Activated CD4-positive, alpha-beta T cell treated with anti-CD3 and anti-CD28 coated beads, Interleukin-2, amount 50 U/mL, for 16 hours (primary cell): ENCODE measurements around the gene FBXL17.

ENCODE experiments used
- DNase-seq: peaks from one replicate; pipeline ENCODE4 v3.0.0-alpha.2; 2020

FBXL17 gene

DNA sequence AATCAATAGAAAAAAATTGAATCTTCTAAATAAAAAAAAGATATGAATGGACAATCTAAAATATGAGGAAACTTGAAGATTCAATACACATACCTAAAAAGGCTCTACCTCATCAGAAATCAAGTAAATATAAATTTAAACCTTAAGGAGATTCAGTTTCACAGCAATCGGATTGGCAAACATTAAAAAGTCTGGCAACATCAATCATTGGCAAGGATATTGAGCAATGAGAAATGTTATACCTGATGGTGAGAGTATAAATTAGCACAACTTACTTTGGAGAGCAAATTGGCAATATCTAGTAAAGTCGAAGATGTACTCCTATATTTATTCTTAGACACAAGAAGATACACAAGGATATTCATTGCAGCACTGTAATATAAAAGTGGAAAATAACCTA is 436.8 kb downstream of the FBXL17 start:
- no peak for DNase-seq

GRCh38 chr5:107943923-107944322 is 438.0 kb downstream of the FBXL17 start:
- DNase-seq, result no peak

DNA sequence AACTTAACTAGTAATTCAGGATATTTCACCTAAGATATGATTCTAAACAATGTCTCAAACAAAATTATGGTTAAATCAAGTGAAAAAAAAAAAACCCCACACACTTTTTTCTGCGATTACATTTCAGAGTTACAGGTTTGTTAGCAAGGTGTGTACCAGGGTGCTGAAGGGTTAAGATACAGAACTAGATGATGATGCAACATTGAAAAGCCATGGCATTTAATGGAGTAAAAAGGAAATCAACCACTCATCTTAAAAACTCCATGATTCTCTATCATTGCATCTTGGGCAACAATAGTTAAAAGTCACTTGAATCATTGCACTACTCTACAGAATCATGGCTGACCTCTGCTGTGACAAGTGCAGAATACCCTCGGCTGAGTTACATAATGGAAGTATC is 440.9 kb downstream of the FBXL17 start:
- DNase-seq, result no peak

DNA sequence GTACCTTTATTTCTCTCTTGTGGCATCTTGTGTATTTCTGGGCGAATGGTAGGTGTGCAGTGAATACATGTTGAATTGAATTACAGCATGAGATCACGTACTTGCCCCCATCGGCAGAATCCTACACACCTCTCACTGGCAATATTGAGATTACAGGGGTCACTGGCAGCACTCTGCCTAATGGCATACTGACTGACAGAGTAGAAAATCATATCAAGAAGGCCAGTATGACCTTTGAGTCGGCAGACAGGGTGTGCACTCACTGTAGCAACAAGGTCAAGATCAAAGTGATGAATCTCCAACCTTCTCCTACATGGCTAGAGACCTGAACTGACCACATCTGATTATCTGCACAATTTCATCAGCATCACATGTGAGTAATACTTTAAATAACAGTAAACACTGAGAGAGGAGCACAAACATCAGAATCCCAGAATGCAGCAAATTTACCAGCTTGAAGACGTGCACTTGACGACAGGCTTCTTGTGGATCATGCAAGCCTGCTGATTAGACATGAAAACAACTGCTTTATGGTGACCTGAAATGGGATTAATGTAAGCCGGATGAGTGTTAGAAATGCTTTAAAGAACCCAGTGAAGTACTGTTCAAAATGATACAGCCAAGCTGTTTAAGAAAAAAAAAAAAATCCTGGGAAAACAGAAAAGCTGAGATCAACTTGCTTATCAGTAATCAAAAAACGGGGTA is 444.1 kb downstream of the FBXL17 start:
- no peak for DNase-seq

GRCh38 chr5:107937204-107937603 is 444.7 kb downstream of the FBXL17 start:
- no peak for DNase-seq

DNA sequence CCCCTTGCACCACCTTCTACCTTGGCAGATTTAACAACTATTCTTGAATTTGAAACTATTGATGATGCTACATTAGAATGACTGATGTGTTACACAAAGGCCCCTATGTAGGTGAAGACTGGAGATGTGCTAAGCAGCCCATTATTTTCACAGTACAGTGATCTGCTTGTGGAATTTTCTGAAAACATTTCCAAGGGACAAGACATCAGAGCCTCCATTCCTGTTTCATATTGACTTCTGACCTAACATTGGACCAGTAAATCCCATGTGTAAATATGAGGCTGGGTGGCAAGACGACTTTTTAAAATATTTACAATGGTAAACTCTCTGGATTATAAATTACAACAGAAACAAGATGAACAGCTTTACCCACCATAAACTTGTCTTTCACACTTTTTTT is 445.4 kb downstream of the FBXL17 start:
- DNase-seq, result no peak

- DNase-seq, result no peak
Observed at GRCh38 chr5:107935645-107936044, 446.3 kb downstream of the FBXL17 start.

- no peak for DNase-seq
Observed at GRCh38 chr5:107933326-107933725, 448.6 kb downstream of the FBXL17 start.

GRCh38 chr5:107930891-107931290 is 451.0 kb downstream of the FBXL17 start:
- DNase-seq, result no peak

- no peak for DNase-seq
Observed at GRCh38 chr5:107930092-107930491, 451.8 kb downstream of the FBXL17 start.

DNA sequence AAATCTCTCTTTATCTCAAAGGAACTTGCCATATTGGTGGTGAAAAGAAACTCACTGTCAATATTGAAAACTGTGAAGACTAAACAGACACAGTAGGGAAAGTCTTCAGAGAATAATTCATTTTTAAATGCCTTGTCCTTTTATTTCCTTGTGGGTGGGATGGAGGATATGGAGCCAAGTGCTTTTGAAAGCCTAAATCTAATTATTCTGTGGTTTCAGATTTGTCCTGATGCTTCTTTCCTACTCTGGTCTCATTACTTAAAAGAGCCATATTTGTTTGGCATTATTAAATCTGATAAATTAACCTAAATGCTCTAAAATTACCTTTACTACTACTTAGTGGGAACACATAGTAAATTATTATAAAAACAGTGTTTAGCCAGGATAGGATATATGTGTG is 452.8 kb downstream of the FBXL17 start:
- DNase-seq, result no peak

DNA sequence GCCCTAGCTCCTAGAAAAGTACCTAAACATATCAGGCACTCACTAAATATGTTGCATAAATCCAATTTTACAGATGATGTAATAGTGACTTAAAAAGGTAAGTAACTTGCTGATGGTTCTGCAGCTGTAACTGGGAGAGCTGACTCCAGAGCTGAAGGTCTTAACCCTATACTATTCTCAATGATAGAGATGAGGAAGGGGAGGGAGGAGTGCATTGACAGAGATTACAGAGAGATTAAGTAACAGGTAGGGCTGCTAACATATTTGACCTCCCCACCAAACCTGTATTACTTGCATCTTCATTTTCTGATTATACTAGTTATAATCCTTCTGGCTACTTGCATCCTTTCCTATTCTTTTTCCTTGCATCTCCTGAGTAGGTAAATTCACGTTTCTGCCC is 455.8 kb downstream of the FBXL17 start:
- no peak for DNase-seq

DNA sequence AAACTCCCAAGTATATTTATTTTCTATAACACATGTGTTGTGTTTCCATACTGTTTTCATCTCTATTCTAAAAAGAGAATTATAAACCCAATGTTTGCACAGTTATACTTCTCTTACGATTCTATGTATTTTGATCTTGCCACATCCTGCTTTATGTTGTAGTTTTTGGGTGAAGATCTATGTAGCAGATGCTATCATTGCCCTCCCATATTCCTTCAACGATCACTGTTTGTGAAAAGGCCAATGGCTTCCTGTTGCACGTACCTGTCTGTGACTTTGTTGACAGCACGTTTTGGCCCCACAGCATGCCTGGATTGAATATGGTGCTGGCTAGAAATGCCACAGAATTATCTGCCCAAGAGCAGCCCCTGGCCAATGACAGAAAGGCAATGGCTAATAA is 456.7 kb downstream of the FBXL17 start:
- DNase-seq, result no peak

- peak; percentile 76 for DNase-seq
Observed at GRCh38 chr5:107919969-107920368, 461.9 kb downstream of the FBXL17 start.

DNA sequence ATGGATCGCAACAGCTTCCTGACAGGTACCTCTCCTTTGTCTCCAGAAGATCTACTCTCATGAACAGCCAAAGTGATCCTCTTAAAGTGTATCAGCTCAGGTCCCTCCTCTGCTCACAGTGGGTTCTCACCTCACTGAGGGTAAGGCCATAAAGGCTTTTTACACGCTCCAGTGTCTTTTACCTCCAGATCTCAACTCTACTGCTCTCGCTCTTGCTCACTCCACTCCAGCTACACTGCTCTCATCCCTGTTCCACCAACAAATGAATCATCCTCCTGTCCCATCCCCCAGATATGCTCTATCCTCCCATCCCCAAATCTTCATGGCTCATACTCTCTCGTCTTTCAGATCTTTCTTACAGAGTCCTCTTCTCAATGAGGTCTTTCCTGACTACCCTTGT is 462.5 kb downstream of the FBXL17 start:
- DNase-seq, result peak; percentile 34

GRCh38 chr5:107917983-107918382 is 463.9 kb downstream of the FBXL17 start:
- no peak for DNase-seq

DNA sequence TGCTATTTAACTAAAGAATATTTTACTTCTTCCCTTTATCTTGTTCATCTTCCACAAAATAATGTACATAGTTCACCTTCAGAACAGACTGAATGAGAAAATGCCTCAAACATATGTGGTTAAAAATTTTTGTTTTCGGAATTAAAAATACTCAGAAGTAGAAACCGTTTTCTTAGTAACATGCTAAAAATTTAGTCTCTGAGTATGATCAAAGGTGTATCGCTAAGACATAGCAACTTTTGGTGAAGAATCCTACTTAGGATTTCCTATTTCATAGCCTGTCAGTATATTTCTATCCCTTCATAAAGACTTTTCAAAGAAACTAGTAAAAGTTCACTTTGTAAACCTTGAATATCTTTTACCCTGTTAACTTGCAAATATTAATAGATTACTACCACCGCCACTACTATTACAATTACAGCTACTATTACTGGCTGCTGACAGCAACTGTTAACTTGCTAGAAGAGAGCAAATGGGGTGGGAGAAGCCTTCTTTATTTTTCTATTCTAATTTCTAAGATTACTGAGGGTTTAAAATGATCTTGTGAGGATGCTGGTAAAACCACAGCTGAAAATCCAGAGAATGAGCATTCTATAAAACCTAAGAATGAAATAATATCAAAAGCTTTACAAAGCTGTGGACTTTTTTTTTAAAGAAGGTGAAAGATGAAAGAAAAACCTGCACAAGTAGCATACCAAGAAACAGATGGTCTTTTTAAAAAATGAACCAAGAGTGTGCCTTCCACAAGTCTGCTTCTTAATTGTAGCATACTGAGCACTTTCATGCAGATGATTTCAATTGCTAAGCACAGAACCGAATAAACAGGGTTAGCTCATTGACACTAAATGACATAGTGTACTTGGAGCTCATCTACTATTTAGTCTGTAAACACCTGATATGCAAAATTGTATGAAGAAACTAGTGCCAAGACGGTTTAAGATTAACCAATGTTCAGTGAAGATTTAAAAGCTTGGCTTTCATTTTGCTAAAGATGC is 464.9 kb downstream of the FBXL17 start:
- peak; percentile 20 for DNase-seq

GRCh38 chr5:107915176-107915812 is 466.6 kb downstream of the FBXL17 start:
- no peak for DNase-seq

DNA sequence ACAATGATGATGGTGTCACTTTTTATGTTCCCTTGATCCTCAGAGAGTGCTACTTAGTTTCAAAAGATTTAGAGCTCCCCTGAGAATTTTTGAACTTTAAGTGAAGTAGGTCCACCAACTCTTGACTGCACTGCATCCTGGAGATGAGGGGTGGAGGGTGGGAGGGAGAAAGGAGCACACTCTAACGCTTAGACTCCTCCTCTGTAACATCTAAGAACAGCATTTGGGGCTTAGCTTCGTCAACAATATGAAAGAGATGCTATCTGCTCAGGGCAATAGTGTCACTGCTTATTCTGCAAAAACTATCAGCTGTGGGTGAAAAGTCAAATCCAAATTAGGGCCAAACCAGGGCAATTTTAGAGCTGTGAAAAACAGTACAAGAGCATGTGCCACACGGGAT is 468.4 kb downstream of the FBXL17 start:
- DNase-seq, result no peak

DNA sequence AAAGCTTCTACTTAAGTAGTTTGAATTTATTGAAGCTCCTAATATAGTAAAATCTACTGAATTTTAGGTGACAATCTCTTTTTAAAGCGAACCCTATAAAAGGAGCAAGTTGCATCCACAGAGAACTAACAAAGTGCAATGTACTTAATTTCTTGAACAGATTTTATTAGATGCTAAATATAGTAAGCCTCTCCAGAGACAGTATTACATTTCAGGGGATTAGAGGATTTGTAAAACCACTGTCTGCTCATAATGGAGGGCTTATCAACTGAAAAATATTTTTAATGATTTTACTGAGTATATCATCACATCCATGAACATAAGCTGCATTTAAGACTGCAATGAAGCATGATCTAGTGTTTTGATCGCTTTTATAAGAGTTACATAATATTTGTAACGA is 481.2 kb downstream of the FBXL17 start:
- DNase-seq, result no peak

- DNase-seq, result no peak
Observed at GRCh38 chr5:107894361-107894760, 487.5 kb downstream of the FBXL17 start.

DNA sequence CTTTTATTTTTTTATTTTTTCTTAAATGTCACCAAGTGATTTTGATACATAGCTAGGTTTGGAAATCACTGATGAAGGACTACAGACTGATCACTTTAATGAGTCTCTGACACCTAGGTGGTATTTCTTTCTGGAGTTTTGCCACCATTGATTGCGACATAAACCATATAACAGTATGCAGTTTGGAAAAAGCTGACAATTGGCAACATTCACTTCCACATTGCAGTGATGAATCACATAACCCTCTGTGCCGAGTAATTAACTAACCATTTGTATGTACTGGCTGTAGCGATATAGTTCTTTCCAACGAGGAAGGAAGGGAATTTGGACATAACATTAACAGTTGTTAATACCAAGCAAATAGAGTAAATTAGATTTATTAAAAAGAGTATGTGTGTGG is 488.3 kb downstream of the FBXL17 start:
- DNase-seq, result no peak

DNA sequence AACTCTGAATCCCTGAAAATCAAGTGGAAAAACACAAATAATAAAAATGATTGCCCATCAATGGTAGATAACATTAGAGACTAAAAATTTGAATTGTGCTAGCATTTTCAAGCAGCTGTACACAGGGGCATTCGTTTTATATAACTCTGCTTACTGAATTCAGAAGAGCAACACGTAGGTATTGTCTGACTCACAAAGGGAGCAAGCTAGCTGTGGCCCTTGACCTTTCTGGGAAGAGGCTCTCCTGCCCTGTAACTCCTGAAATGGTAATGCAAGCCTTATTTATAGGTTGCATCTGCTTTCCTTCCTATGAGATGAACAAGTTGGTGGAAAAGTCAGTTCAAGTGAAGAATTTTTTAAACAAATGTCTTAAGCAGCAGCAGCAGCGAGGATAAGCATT is 492.5 kb downstream of the FBXL17 start:
- peak; percentile 1 for DNase-seq

- DNase-seq, result no peak
Observed at GRCh38 chr5:107888541-107888940, 493.4 kb downstream of the FBXL17 start.
